Hematopoietic multipotent progenitor cell treated with erythropoietin and hydrocortisone succinate and interleukin-3 and kit ligand, for 8 days (in vitro differentiated cells): ENCODE results near the gene RPL7A.

ENCODE experiments used
- DNase-seq: peaks from one replicate; pipeline ENCODE4 v3.0.0-alpha.2; 2015

Gene RPL7A

DNA sequence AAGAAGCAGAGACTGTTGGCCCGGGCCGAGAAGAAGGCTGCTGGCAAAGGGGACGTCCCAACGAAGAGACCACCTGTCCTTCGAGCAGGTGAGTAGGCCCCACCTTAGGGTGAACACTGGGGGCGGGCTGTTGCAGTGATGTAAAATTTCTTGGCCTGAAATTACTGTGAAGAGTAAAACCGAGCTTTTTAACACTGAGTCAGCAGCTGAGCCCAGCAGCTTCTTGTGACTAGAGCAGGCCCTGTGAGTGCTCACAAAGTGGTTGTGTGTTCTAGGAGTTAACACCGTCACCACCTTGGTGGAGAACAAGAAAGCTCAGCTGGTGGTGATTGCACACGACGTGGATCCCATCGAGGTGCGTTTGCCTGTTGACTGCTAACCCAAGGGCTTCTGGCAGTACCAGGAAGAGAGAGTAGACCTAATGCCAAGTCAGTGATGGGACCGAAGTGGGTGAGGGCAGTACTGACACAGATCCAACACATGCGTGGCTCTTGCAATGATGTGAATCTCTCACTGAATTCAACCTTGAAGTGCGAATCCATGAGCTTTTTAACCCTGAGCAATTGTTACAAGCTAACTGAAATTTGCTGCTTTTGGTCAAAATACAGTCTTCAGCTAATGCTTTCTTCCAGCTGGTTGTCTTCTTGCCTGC, 2.1 kb downstream of the RPL7A start:
- no peak for DNase-seq

DNA sequence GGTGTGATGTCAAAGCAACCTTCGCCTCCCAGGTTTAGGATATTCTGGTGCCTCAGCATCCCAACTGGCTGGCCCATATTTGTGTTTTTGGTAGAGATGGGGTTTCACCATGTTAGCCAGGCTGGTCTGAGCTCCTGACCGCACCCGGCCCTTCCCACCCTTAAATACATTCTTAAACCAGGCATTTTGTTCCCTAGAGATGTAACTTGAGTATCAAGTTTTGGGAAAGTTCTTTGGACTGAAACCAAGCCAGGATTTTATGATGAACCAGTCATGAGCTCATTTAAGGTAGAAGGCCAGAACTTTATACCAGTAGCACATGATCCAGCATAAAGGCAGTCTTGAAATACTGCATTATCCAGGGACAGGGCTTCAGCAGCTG, 3.5 kb downstream of the RPL7A start:
- no peak for DNase-seq

DNA sequence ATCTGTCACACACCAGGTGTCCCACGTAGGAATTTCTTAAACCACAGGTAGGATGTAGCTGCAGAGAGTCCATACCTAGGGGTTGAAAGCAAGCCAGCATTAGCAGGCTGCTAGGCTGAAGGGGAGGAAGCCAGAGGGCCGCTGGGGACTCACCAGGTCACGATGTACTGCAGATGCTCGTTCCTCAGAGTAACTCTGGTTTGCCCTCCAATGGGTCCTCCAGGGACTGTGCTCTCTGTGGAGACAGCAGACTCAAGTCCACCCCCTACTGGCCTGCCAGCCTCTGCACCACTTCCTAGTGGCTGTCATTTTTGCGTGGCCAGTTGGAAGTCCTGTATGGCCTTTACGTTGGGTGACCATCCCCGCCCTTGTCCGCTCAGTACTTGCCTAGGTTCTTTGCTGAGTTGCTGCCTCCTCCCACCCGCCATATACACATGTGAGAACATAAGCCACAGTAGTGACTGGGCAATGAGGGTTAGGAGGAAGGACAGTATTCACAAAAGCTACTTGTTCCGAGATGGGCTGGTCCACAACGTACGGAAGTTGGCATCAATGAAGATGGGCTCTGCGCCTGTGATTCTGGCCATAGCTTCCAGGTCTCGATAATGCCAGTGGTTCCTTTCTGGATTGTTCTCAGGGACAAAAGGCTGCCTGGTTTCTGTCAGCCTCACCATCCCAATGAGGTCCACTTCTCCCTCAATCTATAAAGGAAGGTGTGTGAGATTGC, 4.1 kb downstream of the RPL7A start:
- peak; percentile 83 for DNase-seq

DNA sequence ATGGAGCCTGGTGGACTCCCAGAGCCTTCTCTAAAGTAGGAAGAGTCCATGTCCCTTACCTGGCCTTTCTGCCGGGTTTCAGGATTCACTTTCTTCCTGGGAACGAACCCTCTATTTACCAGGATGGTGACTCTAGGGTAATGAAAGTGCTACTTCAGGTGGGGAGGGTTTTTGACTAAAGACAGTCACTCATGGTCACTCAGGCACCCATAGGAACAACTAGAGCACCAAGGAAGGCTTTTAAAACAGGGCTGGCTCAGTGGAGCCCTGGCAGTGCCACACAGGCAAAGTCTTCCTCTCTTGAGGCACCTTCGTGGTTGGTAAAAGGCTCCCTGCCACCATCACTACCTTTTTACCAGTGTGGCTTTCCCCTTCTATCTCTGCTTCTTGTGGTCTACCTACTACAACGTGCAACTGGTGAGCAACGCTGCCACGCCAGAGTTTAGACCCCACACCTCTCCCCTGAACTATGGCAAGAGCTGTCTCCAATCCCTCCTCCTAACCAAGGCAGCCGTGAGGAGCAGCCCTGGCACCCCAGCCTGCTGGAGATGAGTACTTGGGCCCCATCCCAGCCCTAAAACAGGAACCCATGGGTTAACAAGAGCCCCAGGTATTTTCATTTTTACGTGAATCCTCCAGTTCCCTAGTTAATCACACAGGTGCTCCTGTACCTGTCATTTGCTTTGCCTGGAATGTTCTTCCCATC, 4.8 kb downstream of the RPL7A start:
- DNase-seq, result no peak

DNA sequence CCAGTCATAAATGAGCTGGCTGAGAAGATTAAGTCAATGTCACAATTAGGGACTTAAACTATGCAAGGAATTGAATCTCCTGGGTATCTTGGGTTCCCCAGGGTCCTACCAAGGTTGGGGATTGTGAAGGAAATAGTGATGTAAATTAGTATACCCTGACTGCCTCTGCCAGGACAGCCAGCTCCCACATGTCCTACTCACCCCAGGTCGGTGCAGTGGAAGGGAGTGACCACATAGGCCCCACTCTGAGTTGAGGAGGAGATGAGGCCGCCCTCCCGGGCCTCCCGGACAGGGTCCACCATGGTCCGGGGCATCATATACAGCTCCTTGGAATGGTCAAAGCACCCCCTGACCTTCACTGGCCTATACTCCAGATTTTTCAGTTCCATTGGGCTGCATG, 5.5 kb downstream of the RPL7A start:
- no peak for DNase-seq

DNA sequence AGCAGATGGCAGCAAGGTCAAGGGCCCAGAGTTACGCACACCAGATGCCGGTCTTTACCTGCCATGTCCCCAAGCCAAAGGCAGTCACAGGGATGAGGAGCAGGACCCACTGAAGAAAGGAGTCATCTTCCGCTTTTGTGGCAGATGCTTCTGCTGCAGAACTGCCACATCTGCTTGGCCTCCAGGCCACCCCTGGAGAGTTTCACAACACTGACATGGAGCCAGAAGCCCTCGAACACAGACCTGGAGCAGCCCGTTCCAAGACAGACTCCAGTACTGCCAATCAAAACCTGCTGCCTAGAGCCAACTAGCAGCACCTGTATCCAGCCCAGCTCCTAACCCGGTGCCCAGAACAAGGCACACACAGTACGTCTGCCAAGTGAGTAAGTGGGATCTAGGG, 6.7 kb downstream of the RPL7A start:
- no peak for DNase-seq

- no peak for DNase-seq
These were observed 7.9 kb downstream of the RPL7A start for GRCh38 chr9:133355881-133356357.

- DNase-seq, result peak; percentile 83
These were observed 8.5 kb downstream of the RPL7A start, which contains the start of the genes SURF1 and SURF2 for GRCh38 chr9:133356391-133357091. SURF1 (minus strand) TSS chr9:133356487; CDS start chr9:133356453, 34 bp downstream. SURF2 (plus strand) TSS chr9:133356550; CDS start chr9:133356593, 43 bp downstream.

DNA sequence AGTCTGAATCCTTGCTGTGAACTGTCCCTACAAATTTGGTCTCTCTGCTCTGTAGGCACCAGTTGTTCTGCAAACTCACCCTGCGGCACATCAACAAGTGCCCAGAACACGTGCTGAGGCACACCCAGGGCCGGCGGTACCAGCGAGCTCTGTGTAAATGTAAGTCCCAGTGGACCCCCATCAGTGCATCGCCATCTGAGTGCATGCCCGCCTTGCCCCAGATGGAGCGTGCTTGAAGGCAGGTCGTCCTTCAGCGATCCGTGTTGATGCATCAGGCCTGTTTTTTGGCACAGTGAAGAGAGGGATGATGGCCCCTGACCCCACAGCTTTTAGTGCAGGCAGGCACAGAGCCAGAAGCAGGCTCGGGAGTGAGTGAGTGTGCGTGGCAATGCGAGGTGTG, 9.6 kb downstream of the RPL7A start:
- no peak for DNase-seq

DNA sequence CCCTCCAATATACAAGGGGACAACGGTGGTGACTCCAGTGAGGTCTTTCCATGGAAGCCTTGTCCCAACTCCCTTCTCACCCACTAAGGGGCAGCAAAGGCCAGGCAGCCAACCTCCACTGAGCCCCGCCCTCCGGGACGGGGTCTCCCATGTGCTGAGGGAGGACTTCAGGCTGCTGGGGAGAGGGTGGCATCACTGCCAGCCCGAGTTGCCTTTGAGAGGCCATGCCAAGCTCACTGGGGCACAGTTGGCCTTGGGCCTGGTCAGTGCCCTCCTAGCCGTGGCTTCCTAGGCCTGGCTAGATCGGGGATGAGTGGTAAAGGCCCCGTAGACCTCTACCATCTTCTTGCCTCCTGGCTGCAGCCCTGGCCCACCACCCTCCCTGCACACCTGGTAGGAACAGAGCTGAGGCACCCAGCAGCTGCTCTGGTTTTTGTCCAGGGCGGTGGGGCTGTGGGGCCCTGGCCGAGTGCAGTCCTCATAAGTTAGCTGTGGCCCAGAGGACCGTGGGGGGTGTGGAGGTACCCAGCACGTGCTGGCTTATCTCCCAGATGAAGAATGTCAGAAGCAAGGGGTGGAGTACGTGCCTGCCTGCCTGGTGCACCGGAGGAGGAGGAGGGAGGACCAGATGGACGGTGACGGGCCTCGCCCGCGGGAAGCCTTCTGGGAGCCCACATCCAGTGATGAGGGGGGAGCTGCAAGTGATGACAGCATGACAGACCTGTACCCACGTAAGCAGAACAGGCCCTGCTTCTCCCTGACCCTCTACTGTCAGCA, 11.6 kb downstream of the RPL7A start:
- DNase-seq, result peak; percentile 87

DNA sequence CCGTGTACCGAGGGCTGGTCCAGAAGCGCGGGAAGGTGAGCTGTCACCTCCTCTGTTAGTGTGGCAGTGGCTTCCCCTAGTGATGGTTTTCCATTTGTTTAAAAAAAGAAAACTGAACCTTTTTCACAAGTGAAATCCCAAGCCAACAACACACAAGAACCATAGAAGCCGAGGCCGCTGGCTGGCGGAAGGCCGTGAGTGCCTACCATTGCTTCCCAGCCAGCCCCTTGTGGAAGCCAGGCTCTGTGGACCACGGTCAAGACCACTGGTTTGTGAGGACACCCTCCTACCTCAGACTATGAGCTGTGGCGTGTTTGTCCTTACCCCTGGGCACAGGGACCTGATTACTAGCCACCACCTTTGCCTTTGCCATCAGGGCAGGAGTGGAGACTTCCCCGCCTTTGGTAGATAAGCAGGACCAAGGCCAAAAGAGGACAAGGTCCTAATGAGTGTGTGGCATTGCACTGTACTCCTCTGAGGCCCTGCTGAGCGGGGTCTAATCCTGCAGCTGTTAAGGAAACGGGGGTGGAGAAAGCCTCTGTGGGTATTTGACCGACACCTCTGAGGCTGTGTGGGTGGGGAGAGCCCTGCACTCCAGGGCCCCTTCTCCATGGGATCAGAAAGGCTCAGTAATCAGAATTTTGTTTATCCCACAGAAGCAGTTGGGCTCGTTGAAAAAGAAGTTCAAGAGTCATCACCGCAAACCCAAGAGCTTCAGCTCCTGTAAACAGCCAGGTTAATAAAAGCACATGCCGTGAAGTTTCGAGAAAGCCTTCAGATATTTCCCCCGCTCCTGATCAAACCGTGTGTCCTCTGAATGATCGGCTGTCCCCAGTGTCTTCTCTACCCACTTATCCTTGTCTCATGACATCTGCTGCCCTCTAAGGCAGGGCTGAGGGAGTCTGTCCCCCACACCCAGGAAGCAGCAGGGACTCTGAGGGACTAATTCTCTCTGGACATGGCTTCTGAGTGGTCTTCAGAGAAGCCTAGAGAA, 12.7 kb downstream of the RPL7A start:
- DNase-seq, result peak; percentile 47

DNA sequence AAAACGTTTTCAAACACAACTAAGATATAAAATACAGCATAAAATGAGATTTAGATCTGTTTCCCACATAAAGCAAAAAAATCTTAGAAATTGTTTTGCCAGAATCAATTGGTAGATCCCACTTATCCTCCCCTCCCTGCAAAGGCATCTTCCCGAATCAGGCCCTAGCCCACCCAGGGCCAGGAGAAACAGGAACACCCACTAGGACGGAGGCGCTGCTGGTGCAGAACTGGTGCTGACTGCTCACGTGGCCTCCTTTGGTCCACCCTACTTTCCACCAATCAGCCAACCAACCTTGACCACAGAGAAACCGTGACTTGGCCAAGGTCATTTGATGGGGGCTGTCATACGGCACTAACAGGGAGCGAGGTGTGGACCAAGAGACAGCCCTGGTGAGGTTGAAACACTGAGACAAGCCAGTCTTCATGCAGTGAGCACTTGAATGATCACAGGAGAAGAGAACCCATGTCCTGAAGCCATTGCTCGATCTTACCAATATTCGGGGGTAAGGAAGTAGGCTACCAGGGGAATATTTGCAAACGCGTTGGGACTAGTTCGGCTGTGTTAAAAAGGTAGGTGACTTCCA, 13.6 kb downstream of the RPL7A start:
- DNase-seq, result no peak

GRCh38 chr9:133362359-133363044, 14.5 kb downstream of the RPL7A start:
- peak; percentile 79 for DNase-seq

DNA sequence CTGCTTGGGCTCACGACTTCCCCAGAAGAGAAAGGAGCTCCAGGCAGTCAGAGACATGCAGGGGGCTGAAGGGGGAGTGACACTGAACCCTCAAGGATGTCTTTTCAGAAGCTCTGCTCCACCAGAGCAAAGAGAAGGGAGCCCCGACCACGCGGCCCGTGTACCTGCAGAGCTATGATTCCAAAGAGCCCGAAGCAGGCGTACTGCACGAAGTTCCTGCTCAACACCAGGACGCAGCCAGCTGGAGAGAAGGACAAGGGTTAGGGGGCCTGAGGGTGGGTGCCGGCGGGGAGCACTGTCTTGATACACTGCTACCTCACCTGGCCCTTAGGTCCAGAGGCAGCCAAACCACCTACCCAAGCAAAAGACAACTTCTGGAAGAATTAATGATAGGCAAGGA, 18.4 kb downstream of the RPL7A start:
- no peak for DNase-seq

DNA sequence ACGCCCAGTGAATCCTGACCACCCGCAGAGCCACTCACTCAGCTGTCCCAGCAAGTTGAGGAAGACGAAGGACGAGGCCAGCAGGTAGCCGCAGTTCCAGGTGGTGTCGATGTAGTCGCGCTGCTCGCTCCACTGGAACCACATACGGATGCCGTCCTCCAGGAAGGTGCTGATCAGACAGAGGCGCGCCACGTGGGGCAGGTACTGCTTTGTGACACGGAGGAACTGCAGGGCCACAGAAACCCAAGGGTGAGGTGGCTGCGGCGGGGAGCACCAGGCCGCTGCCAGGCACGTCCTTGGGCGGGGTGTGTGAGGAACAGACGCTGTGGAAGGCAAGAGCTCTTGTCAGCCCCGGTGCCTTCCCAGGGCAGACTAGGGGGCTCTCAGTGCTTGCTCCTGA, 19.2 kb downstream of the RPL7A start:
- DNase-seq, result no peak

GRCh38 chr9:133367778-133368177, 19.8 kb downstream of the RPL7A start:
- DNase-seq, result no peak

GRCh38 chr9:133368249-133368881, 20.3 kb downstream of the RPL7A start:
- no peak for DNase-seq

DNA sequence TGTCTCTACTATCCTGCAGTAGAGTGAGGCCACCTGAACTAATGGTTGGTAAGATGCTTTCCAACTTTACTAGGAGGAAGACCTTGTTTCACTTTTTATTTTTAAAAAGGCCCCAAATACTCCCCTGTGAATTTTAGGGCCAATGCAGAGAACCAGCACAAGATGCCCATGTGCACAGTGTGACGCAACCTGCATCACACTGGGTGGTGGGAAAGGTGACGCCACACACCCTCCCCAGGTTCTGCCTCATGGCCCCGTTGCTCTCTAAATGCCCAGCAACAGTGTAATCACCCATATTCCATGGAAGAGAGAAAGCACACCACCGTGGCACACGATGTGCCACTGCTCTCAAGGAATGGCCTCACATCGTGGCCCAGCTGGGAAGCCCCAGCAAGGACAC, 21.4 kb downstream of the RPL7A start:
- DNase-seq, result no peak

DNA sequence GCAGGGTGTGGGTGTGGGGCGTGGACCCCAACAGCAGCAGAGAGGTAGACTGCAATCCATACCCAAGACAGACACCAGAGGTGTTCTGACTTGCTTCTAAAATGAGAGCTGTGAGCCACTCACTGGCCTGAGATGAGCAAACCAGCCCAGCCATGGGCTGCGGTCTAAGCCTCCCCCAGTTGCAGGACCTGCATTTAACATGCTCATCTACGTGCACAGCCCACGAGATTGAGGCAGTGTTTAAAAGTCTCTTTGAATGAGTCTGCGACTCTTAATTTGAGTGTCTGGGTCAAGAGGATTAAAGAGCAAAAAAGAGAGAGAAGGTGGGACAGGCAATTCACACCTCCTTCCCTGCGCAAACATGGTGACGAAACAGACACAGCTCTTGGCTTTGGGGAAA, 21.9 kb downstream of the RPL7A start:
- DNase-seq, result no peak

- no peak for DNase-seq
These were observed 22.7 kb downstream of the RPL7A start for GRCh38 chr9:133370685-133371084.
